Measurements from ENCODE around the gene DZIP3. TPM values are rescaled to one million over a fixed set of nuclear protein-coding genes. Genes with fewer than 3 reads are reported as not detected.

Gene DZIP3
- polyA plus RNA-seq, 3 donors, result 0.92 to 1.2 (median 1.1) TPM

GRCh38 chr3:108554913-108555571 lies 34.5 kb upstream of the DZIP3 start:
- Histone ChIP-seq H3K4me3 (replicated peaks in 1 of 3; ENCODE audit: low read depth in 2 of 3, low read length in 3 of 3) (no peak overlapping the region), H3K27ac (ENCODE audit: low read depth in 1 of 2, low read length in 2 of 2) (no peak overlapping the region), H3K4me1 (ENCODE audit: control insufficient read depth in 1 of 2, insufficient read depth in 2 of 2, low read length in 2 of 2) (no peaks in the 10 kb centered on the region), H3K27me3 (ENCODE audit: control insufficient read depth in 2 of 2, insufficient read depth in 2 of 2, low read length in 2 of 2) (no peaks in the 10 kb centered on the region), H3K79me2 (ENCODE audit: insufficient read depth, low read length) (no peaks in the 10 kb centered on the region), H3K4me2 (replicated peaks; ENCODE audit: extremely low read depth, low read length, poor library complexity, severe bottlenecking) (no peak overlapping the region), H3K36me3 (replicated peaks in 1 of 2; ENCODE audit: control insufficient read depth in 1 of 2, insufficient read depth in 2 of 2, low read length in 2 of 2) (peaks cover 47 to 82% of the 10 kb centered on the region in 2 donors), H4K20me1 (ENCODE audit: insufficient read depth, low read length) (no peaks in the 10 kb centered on the region), H3K9ac (ENCODE audit: insufficient read depth, low read length, poor library complexity, severe bottlenecking) (no peak overlapping the region), H2AFZ (ENCODE audit: insufficient read depth, low read depth, low read length, poor library complexity, severe bottlenecking) (no peak overlapping the region), H3K9me3 (replicated peaks in 1 of 2; ENCODE audit: control insufficient read depth in 1 of 2, insufficient read depth in 1 of 2, low read length in 2 of 2) (no peaks in the 10 kb centered on the region)
- no peak for DNase-seq
- no CpG with 5 or more reads among the region's 3 CpGs for WGBS (ENCODE audit: insufficient coverage)
- peak overlapping the region in 3 of 7 donors; percentile 14 to 39 (median 19) for H3K27ac Mint-ChIP-seq
- no peak for TF ChIP-seq CTCF (IDR thresholded peaks at IDR 0.05)
- H3K36me3 Mint-ChIP-seq, result peaks cover 38 to 69% of the 10 kb centered on the region in 2 donors
- H3K4me1 Mint-ChIP-seq, result no peaks in the 10 kb centered on the region
- H3K9me3 Mint-ChIP-seq, result no peaks in the 10 kb centered on the region
- intact Hi-C loops (cut with micrococcal nuclease), result loop anchor here in 1 of 2 donors (5.0 kb wide), 1 partner anchor 63 kb away; no protein-coding TSS in a partner anchor
- no peaks in the 10 kb centered on the region for H3K27me3 Mint-ChIP-seq (ENCODE audit: low read depth in 3 of 3)
- no peak overlapping the region for H3K4me3 Mint-ChIP-seq

DNA sequence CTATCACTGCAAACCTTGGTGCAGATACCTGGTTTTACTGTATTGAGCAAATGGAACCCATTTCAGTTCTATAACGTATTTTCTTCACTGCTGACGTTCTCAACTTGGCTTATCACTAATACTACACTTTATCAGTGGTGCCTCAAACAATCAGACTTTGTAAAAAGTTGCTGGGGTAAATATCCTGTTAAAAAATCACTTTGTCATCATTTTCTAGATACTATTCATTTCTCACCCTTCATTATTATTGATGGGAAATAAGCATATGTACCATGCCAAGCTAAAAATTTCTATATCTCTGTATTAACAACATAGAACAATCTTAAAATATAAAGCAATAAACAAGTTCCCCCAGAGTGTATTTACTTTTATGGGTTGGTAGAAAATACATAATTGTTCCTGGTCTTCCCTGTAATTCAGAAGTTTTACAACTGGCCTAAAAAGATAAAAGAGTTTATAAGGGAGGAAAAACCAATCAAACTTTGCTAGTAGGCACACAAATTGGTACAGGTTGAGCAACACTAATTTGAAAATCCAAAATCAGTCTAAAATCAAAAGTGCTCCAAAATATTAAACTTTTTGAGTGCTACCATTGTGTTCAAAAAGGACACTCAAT lies 33.4 kb upstream of the DZIP3 start:
- no peak overlapping the region for H3K4me3 ChIP-seq (replicated peaks in 1 of 3; ENCODE audit: low read depth in 2 of 3, low read length in 3 of 3)
- H3K27me3 Mint-ChIP-seq (ENCODE audit: low read depth in 3 of 3), result no peaks in the 10 kb centered on the region
- no peak overlapping the region for H2AFZ ChIP-seq (ENCODE audit: insufficient read depth, low read depth, low read length, poor library complexity, severe bottlenecking)
- H3K79me2 ChIP-seq (ENCODE audit: insufficient read depth, low read length), result no peaks in the 10 kb centered on the region
- H3K9me3 ChIP-seq (replicated peaks in 1 of 2; ENCODE audit: control insufficient read depth in 1 of 2, insufficient read depth in 1 of 2, low read length in 2 of 2), result no peaks in the 10 kb centered on the region
- DNase-seq, result no peak
- H3K4me1 ChIP-seq (ENCODE audit: control insufficient read depth in 1 of 2, insufficient read depth in 2 of 2, low read length in 2 of 2), result no peaks in the 10 kb centered on the region
- H3K27me3 ChIP-seq (ENCODE audit: control insufficient read depth in 2 of 2, insufficient read depth in 2 of 2, low read length in 2 of 2), result no peaks in the 10 kb centered on the region
- TF ChIP-seq CTCF (IDR thresholded peaks at IDR 0.05), result no peak
- H3K27ac ChIP-seq (ENCODE audit: low read depth in 1 of 2, low read length in 2 of 2), result no peak overlapping the region
- H3K4me3 Mint-ChIP-seq, result no peak overlapping the region
- H3K36me3 Mint-ChIP-seq, result peaks cover 45 to 73% of the 10 kb centered on the region in 2 donors
- H3K4me1 Mint-ChIP-seq, result no peaks in the 10 kb centered on the region
- H3K9ac ChIP-seq (ENCODE audit: insufficient read depth, low read length, poor library complexity, severe bottlenecking), result no peak overlapping the region
- no peaks in the 10 kb centered on the region for H3K9me3 Mint-ChIP-seq
- no peak overlapping the region for H3K4me2 ChIP-seq (replicated peaks; ENCODE audit: extremely low read depth, low read length, poor library complexity, severe bottlenecking)
- no peak overlapping the region for H3K27ac Mint-ChIP-seq
- peaks cover 55 to 90% of the 10 kb centered on the region in 2 donors for H3K36me3 ChIP-seq (replicated peaks in 1 of 2; ENCODE audit: control insufficient read depth in 1 of 2, insufficient read depth in 2 of 2, low read length in 2 of 2)
- no CpG with 5 or more reads among the region's 2 CpGs for WGBS (ENCODE audit: insufficient coverage)
- intact Hi-C loops (cut with micrococcal nuclease), result no loop called here
- H4K20me1 ChIP-seq (ENCODE audit: insufficient read depth, low read length), result no peaks in the 10 kb centered on the region

Measured in CD14-positive monocyte (primary cell).